ENCODE results near the gene RPL10. TPM values are rescaled to one million over a fixed set of nuclear protein-coding genes. Genes with fewer than 3 reads are reported as not detected.

The RPL10 gene
- total and polyA plus RNA-seq, 4 experiments from 2014 or later = 4,018 to 5,740 (median 5,272) TPM

- ChIA-PET CTCF (ENCODE audit: partially characterized antibody) (no interaction called here), POLR2A (ENCODE audit: partially characterized antibody) (interaction anchor here (0.8 to 12.9 kb wide), 3 partner anchors 7 to 10 kb away, joined by 3 to 245 read pairs (median 6); no protein-coding TSS in a partner anchor)
- peaks cover 8 to 37% of the 10 kb centered on the region in 2 donors for H3K36me3 Mint-ChIP-seq
- no peaks in the 10 kb centered on the region for H3K27me3 Mint-ChIP-seq
- no peak overlapping the region for H3K4me3 Mint-ChIP-seq
- H3K27ac Mint-ChIP-seq = peak overlapping the region in 3 of 7 donors; percentile 57 to 70 (median 58)
- Histone ChIP-seq H3K27me3 (ENCODE audit: insufficient read depth, low read length) (no peaks in the 10 kb centered on the region), H3K27ac (ENCODE audit: low read depth, low read length) (no peak overlapping the region), H3K36me3 (ENCODE audit: insufficient read depth, low read length) (peaks cover 80% of the 10 kb centered on the region), H3K4me3 (ENCODE audit: low read length in 2 of 2) (no peak overlapping the region), H3K4me1 (ENCODE audit: insufficient read depth, low read length) (peaks cover 85% of the 10 kb centered on the region), H3K9me3 (ENCODE audit: control insufficient read depth in 1 of 2, low read length in 2 of 2) (no peaks in the 10 kb centered on the region)
- no peaks in the 10 kb centered on the region for H3K9me3 Mint-ChIP-seq
- intact Hi-C loops (cut with micrococcal nuclease) = no loop called here
- H3K4me1 Mint-ChIP-seq = peaks cover 4 to 48% (median 15%) of the 10 kb centered on the region in 4 donors
- peak in 1 of 5 donors; percentile 16 for DNase-seq
Observed at GRCh38 chrX:154359362-154360154, 38.6 kb upstream of the RPL10 start.

DNA sequence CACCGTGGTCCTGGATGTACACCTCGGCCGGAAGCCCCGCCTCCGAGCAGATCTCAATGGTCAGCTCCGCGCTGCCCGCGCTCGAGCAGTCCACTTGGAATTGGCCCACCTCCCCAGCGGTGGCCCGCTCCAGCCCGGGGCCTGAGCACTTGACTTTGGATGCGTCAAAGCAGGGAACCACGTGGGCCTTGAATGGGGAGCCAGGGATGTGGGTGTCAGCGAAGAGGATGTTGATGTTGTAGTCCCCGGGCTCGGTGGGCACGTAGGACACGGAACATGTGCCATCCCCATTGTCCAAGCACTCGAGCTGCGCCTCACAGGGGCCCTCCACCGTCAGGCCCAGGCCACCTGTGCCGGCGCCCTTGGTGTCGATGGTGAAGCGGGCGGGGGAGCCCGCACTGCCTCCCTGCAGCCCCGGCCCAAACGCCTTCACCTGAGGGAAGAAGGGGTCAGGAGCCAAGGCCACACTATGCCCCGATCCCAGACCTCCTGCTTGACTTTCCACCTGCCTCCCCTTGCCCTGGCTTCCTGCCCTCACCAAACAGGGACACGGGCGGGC lies 37.9 kb upstream of the RPL10 start:
- no peaks in the 10 kb centered on the region for H3K27me3 Mint-ChIP-seq

GRCh38 chrX:154362085-154362742 lies 36.0 kb upstream of the RPL10 start:
- DNase-seq = no peak
- Mint-ChIP-seq H3K4me3 (no peak overlapping the region), H3K9me3 (no peaks in the 10 kb centered on the region), H3K36me3 (peaks cover 15 to 37% of the 10 kb centered on the region in 2 donors), H3K27ac (peak overlapping the region in 6 of 7 donors; percentile 36 to 91 (median 53)), H3K4me1 (peaks cover 5 to 52% (median 8%) of the 10 kb centered on the region in 4 donors), H3K27me3 (no peaks in the 10 kb centered on the region)
- intact Hi-C loops (cut with micrococcal nuclease) = no loop called here
- Histone ChIP-seq H3K36me3 (ENCODE audit: insufficient read depth, low read length) (peaks cover 90% of the 10 kb centered on the region), H3K4me1 (ENCODE audit: insufficient read depth, low read length) (peaks cover 84% of the 10 kb centered on the region), H3K27ac (ENCODE audit: low read depth, low read length) (peak overlapping the region; percentile 9), H3K27me3 (ENCODE audit: insufficient read depth, low read length) (no peaks in the 10 kb centered on the region), H3K9me3 (ENCODE audit: control insufficient read depth in 1 of 2, low read length in 2 of 2) (no peaks in the 10 kb centered on the region), H3K4me3 (ENCODE audit: low read length in 2 of 2) (no peak overlapping the region)
- ChIA-PET POLR2A (ENCODE audit: partially characterized antibody) (interaction anchor here (0.8 to 10.9 kb wide), 4 partner anchors 9 to 156 kb away, joined by 3 to 245 read pairs (median 5); no protein-coding TSS in a partner anchor), CTCF (ENCODE audit: partially characterized antibody) (interaction anchor here (1.5 kb wide), 1 partner anchor 11 kb away, joined by 4 read pairs; no protein-coding TSS in a partner anchor)

More for the DNA sequence above, 37.9 kb upstream of the RPL10 start:
- H3K9me3 Mint-ChIP-seq = no peaks in the 10 kb centered on the region
- H3K4me1 ChIP-seq (ENCODE audit: insufficient read depth, low read length) = peaks cover 84% of the 10 kb centered on the region
- peaks cover 4 to 52% (median 15%) of the 10 kb centered on the region in 4 donors for H3K4me1 Mint-ChIP-seq
- H3K27me3 ChIP-seq (ENCODE audit: insufficient read depth, low read length) = no peaks in the 10 kb centered on the region
- DNase-seq = peak in 1 of 5 donors; percentile 16
- POLR2A ChIA-PET (ENCODE audit: partially characterized antibody) = interaction anchor here (0.8 to 1.7 kb wide), 2 partner anchors 9 kb away, joined by 3 to 6 read pairs; no protein-coding TSS in a partner anchor
- no peak overlapping the region for H3K4me3 Mint-ChIP-seq
- H3K9me3 ChIP-seq (ENCODE audit: control insufficient read depth in 1 of 2, low read length in 2 of 2) = no peaks in the 10 kb centered on the region
- H3K36me3 Mint-ChIP-seq = peaks cover 13 to 41% of the 10 kb centered on the region in 2 donors
- H3K4me3 ChIP-seq (ENCODE audit: low read length in 2 of 2) = no peak overlapping the region
- intact Hi-C loops (cut with micrococcal nuclease) = no loop called here
- peak overlapping the region in 5 of 7 donors; percentile 52 to 91 (median 78) for H3K27ac Mint-ChIP-seq
- CTCF ChIA-PET (ENCODE audit: partially characterized antibody) = no interaction called here
- H3K36me3 ChIP-seq (ENCODE audit: insufficient read depth, low read length) = peaks cover 82% of the 10 kb centered on the region
- H3K27ac ChIP-seq (ENCODE audit: low read depth, low read length) = peak overlapping the region; percentile 46

GRCh38 chrX:154363706-154364439 lies 34.3 kb upstream of the RPL10 start:
- CTCF ChIA-PET (ENCODE audit: partially characterized antibody) = interaction anchor here (1.9 kb wide), 1 partner anchor 11 kb away, joined by 4 read pairs; the partner anchor contains the start of gene FLNA
- DNase-seq = no peak
- no peaks in the 10 kb centered on the region for H3K9me3 ChIP-seq (ENCODE audit: control insufficient read depth in 1 of 2, low read length in 2 of 2)
- intact Hi-C loops (cut with micrococcal nuclease) = no loop called here
- no peak overlapping the region for H3K27ac ChIP-seq (ENCODE audit: low read depth, low read length)
- H3K4me3 ChIP-seq (ENCODE audit: low read length in 2 of 2) = no peak overlapping the region
- H3K27me3 ChIP-seq (ENCODE audit: insufficient read depth, low read length) = no peaks in the 10 kb centered on the region
- Mint-ChIP-seq H3K27me3 (no peaks in the 10 kb centered on the region), H3K4me3 (peak overlapping the region in 2 of 8 donors; percentile 32 to 43), H3K27ac (peak overlapping the region in 6 of 7 donors; percentile 25 to 85 (median 54)), H3K4me1 (peaks cover 1 to 51% (median 15%) of the 10 kb centered on the region in 4 donors), H3K36me3 (peaks cover 11 to 36% of the 10 kb centered on the region in 2 donors), H3K9me3 (no peaks in the 10 kb centered on the region)
- H3K4me1 ChIP-seq (ENCODE audit: insufficient read depth, low read length) = peaks cover 81% of the 10 kb centered on the region
- POLR2A ChIA-PET (ENCODE audit: partially characterized antibody) = interaction anchor here (0.9 to 10.9 kb wide), 2 partner anchors 11 to 16 kb away, joined by 3 to 245 read pairs; no protein-coding TSS in a partner anchor
- peaks cover 82% of the 10 kb centered on the region for H3K36me3 ChIP-seq (ENCODE audit: insufficient read depth, low read length)

DNA sequence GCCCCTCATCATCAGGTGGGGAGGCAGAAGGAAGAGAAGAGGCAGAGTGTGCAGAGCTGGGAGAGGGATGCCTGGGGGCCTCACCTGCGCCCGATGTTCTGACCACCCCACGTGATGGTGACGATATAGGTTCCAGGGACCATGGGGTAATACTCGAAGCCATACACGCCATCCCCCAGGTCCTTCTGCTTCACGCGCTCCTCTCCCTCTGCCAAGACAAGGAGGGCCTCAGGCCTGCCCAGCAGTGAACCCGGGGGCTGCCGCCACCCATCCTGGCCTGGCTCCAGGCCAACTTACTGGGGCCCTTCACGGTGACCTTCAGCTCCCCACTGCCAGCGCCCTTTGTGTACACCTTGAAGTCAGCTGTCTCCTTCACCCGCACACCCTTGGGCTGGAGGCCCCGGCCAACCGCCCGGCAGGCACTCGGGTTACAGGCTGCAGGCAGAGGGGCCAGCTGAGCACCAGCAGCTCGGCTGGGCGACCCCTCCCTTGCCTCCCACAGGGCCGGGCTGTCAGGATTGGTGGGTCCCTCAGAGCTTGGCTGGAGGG lies 33.1 kb upstream of the RPL10 start:
- H3K4me3 Mint-ChIP-seq = peak overlapping the region in 3 of 8 donors; percentile 5 to 32 (median 7)
- CTCF ChIA-PET (ENCODE audit: partially characterized antibody) = interaction anchor here (0.7 to 1.9 kb wide), 2 partner anchors 9 to 34 kb away, joined by 3 to 4 read pairs; partner anchors contain the start of gene FLNA
- H3K4me1 ChIP-seq (ENCODE audit: insufficient read depth, low read length) = peaks cover 69% of the 10 kb centered on the region

DNA sequence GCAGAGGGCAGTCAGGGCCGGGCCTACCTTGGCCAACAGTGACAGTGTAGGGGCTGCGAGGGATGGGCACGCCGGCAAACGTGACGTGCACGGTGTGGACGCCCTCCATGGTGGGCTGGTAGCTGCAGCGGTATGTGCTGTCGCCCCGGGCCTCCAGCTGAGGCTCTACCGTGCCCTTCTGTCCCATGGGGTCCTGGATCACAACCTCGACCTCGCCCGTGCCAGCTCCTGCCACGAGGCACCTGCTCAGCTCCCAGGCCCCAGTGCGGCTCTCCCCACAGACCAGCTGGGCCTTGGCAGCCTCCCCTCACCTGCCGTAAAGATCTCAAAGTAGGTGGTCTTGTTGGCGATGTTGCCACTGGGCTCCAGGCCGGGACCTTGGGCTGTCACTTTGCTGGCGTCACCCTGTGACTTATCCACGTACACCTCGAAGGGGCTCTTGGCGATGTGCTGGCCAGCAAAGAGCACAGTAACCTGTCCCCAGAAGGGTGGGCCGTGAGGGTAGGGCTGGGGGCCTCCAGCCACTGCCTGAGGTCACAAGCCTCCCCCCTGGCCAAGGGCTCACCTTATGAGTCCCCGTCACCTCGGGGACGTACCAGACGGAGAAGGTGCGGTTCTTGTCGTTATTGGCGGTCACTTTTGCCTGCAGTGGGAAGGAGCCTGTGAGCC lies 32.0 kb upstream of the RPL10 start:
- ChIA-PET POLR2A (ENCODE audit: partially characterized antibody) (interaction anchor here (6.8 to 10.9 kb wide), 2 partner anchors 13 to 32 kb away, joined by 69 to 245 read pairs; partner anchors contain the start of gene RPL10), CTCF (ENCODE audit: partially characterized antibody) (interaction anchor here (0.7 to 1.4 kb wide), 2 partner anchors 9 to 33 kb away, joined by 3 read pairs; no protein-coding TSS in a partner anchor)
- Histone ChIP-seq H3K27me3 (ENCODE audit: insufficient read depth, low read length) (no peaks in the 10 kb centered on the region), H3K4me3 (ENCODE audit: low read length in 2 of 2) (no peak overlapping the region), H3K4me1 (ENCODE audit: insufficient read depth, low read length) (peaks cover 64% of the 10 kb centered on the region), H3K36me3 (ENCODE audit: insufficient read depth, low read length) (peaks cover 64% of the 10 kb centered on the region), H3K27ac (ENCODE audit: low read depth, low read length) (peak overlapping the region; percentile 92), H3K9me3 (ENCODE audit: control insufficient read depth in 1 of 2, low read length in 2 of 2) (no peaks in the 10 kb centered on the region)
- Mint-ChIP-seq H3K9me3 (no peaks in the 10 kb centered on the region), H3K27me3 (no peaks in the 10 kb centered on the region), H3K36me3 (peaks cover 14 to 44% of the 10 kb centered on the region in 2 donors), H3K4me1 (peaks cover 1 to 47% (median 18%) of the 10 kb centered on the region in 4 donors), H3K4me3 (no peak overlapping the region), H3K27ac (peak overlapping the region in 6 of 7 donors; percentile 31 to 86 (median 54))
- no peak for DNase-seq
- intact Hi-C loops (cut with micrococcal nuclease) = no loop called here

More for the DNA sequence above, 33.1 kb upstream of the RPL10 start:
- H3K36me3 Mint-ChIP-seq = peaks cover 14 to 41% of the 10 kb centered on the region in 2 donors
- DNase-seq = no peak
- H3K4me1 Mint-ChIP-seq = peaks cover 1 to 55% (median 18%) of the 10 kb centered on the region in 4 donors
- Histone ChIP-seq H3K36me3 (ENCODE audit: insufficient read depth, low read length) (peaks cover 70% of the 10 kb centered on the region), H3K27me3 (ENCODE audit: insufficient read depth, low read length) (no peaks in the 10 kb centered on the region), H3K27ac (ENCODE audit: low read depth, low read length) (no peak overlapping the region), H3K9me3 (ENCODE audit: control insufficient read depth in 1 of 2, low read length in 2 of 2) (no peaks in the 10 kb centered on the region), H3K4me3 (ENCODE audit: low read length in 2 of 2) (no peak overlapping the region)
- intact Hi-C loops (cut with micrococcal nuclease) = no loop called here
- POLR2A ChIA-PET (ENCODE audit: partially characterized antibody) = interaction anchor here (6.8 to 10.9 kb wide), 2 partner anchors 12 to 33 kb away, joined by 69 to 245 read pairs; partner anchors contain the start of gene RPL10
- H3K27ac Mint-ChIP-seq = peak overlapping the region; percentile 52 to 83 (median 69)
- no peaks in the 10 kb centered on the region for H3K9me3 Mint-ChIP-seq
- H3K27me3 Mint-ChIP-seq = no peaks in the 10 kb centered on the region
